ENCODE measurements around the gene MRPL23. TPM values are rescaled to one million over a fixed set of nuclear protein-coding genes. Genes with fewer than 3 reads are reported as not detected.

MRPL23 gene
- total RNA-seq (2014; rRNA removed; shearing (Covaris generic)), result 250 and 320 TPM in 2 replicates

DNA sequence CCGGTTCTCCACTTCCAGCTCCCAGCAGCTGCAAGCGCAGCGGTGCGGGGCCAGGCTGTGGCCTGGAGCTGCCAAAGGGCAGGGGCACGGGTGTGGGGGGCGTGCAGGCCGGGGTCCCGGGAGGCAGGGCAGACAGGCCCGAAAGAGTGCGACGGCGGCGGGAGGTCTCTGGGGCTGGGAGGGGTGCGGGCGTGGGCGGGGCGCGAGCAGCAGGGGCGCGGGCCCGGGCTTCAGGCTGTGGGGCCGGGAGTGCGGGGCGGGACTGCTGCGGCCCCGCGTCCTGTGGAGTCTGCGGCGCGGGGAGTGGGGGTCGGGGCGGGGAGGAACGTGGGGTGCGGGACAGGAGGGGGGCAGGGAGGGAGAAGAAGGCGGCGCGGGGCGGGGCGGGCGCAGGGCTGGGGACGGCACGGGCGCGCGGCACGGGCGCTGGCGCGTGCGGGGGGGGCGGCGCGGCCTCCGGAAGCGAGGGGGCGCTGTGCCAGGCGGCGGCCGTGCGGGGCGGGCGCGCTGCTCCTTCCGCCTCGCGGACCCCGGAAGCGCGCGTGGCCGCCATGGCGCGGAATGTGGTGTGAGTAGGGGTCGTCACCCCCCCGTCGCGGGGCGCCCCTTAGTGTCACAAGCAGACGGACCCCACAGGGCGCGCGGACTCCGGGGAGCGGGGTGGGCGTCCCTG lies at the start of gene MRPL23:
Gene MRPL23 (plus strand): TSS at position 521 of the 673 bp plus-strand sequence. CDS start 31 bp downstream, at position 552.
- in situ Hi-C loops (cut with HindIII; ENCODE audit: low sequenced_read_pairs), result no loop called here
- no peak for DNase-seq (ENCODE audit: low spot score)

DNA sequence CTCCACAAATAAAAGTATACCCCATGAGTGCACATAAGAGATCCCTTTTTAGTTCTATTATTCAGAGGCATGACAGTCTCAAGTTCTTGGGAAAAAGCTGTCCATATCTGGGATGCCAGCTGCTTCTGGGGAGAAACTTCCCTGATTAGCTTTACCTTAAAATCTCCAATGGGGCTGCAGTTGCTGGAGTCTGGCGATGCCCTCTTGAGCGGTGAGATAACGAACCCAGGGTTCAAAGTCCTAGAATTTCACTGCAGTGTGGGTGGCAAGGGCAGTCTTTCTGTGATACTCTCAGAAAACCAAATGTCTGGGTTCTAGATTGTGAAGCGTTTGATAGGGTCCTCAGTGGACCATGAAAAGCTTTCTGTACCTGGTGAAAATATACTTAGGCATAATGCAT lies 48.0 kb upstream of the MRPL23 start:
- in situ Hi-C loops (cut with HindIII; ENCODE audit: low sequenced_read_pairs), result no loop called here
- no peak for DNase-seq (ENCODE audit: low spot score)

DNA sequence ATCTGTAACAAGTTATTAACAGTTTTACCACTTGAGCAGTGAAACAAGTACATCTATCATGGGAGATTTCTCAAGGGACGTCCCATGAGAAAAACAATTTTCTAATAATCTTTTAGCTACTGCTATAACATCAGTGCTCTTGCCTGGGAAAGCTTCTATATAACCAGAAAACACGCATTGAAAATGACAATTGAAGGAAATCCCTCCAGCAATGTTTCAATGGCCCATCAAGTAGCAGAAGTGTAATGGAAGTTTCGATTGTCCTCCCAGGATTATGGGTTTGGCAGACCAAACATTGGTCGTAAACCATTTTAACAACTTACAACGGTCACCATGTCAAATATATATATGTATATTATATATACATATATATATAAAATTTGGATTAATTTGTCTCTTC lies 47.4 kb upstream of the MRPL23 start:
- in situ Hi-C loops (cut with HindIII; ENCODE audit: low sequenced_read_pairs), result no loop called here

DNA sequence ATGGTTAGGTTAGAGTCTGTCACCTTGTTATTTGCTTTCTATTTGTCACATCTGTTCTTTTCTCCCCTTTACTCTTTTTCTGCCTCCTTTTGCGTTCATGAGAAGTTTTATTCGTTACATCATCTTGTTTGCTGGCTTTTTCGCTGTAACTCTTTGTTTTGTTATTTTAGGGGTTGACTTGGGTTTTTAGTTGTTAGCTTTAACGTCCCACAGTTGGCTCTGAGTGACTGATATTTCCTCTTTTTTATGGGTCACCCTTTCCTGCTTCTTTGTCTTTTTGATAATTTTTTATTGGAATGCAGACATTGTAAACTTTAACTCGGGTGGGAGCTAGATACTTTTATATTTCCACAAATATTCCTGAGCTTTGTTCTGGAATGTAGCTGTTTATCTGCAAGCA lies 41.0 kb upstream of the MRPL23 start:
- in situ Hi-C loops (cut with HindIII; ENCODE audit: low sequenced_read_pairs), result no loop called here
- no peak for DNase-seq (ENCODE audit: low spot score)

More for the DNA sequence above, 47.4 kb upstream of the MRPL23 start:
- DNase-seq (ENCODE audit: low spot score), result no peak

- in situ Hi-C loops (cut with HindIII; ENCODE audit: low sequenced_read_pairs), result no loop called here
Measured at GRCh38 chr11:1906611-1907423, 40.3 kb upstream of the MRPL23 start.

GRCh38 chr11:1908618-1909017 lies 38.5 kb upstream of the MRPL23 start:
- in situ Hi-C loops (cut with HindIII; ENCODE audit: low sequenced_read_pairs), result no loop called here
- DNase-seq (ENCODE audit: low spot score), result no peak

More at GRCh38 chr11:1906611-1907423, 40.3 kb upstream of the MRPL23 start:
- DNase-seq (ENCODE audit: low spot score), result no peak

DNA sequence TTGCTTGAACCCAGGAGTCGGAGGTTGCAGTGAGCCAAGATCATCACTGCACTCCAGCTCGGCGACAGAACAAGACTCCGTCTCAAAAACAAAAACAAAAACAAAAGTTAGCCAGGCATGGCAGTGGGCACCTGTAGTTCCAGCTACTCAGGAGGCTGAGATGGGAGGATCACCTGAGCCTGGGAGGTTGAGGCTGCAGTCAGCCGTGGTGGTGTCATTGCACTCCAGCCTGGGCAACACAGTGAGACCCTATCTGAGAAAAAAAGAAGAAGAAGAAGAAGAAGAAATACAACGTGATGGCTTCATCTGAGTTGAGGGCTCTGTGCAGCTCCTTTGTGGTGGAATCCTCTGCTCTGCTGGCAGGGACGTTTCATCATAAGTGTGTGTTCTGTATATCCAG lies 37.6 kb upstream of the MRPL23 start:
- in situ Hi-C loops (cut with HindIII; ENCODE audit: low sequenced_read_pairs), result no loop called here

DNA sequence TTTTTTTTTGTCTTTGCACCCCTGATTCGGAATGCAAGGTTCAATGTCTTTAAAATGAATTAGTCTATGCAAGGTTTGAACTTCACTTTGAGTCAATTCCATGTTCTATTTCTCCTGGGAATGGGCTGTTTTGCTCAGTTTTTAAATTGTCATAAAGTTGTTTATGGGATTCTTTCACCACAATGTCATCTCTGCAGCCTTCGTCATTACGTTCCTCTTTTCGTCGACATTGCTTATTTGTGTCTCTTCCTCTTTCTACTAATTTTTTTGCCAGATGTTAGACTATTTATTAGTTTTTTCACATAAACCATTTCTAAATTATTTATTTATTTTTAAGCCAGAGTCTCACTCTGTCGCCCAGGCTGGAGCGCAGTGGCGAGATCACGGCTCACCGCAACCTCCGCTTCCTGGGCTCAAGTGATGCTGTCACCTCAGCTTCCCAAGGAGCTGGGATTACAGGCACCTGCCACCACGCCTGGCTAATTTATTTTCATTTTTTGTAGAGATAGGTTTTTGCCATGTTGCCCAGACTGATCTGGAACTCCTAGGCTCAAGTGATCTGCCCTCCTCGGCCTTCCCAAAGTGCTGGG lies 34.7 kb upstream of the MRPL23 start:
- in situ Hi-C loops (cut with HindIII; ENCODE audit: low sequenced_read_pairs), result no loop called here
- DNase-seq (ENCODE audit: low spot score), result no peak

More for the DNA sequence above, 37.6 kb upstream of the MRPL23 start:
- DNase-seq (ENCODE audit: low spot score), result no peak

DNA sequence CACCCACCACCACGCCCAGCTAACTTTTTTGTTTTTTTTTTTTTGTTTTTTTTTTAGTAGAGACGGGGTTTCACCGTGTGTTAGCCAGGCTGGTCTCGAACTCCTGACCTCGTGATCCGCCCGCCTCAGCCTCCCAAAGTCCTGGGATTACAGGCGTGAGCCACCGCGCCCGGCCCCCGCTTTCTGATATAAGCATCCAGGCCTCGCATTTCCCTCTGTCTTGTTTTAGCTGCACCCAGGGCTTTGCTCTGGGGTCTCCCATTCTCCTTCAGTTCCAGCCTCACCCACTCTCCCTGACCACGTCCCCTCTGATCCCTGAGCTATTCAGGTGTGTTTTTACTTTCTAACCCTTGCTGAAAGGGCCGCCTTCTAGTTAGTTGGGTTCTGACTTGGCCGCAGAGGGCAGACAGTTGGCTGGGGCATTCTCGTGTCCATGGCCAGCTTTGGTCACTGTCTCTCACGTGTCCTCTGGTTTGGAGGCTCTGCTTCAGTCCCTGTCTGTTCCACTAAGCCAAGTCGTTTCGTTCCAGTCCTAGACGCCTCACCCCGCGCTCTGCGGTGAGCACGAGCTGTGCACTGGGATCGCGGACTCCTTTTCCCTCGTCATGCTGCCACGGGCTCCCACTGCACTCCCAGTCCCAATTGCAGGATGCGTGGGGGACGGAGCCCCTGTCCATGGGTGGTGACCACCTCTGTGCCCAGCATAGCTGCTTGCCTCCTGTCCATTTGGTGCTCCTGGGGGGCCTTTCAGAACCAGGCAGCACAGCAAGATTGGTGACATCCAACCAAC lies 33.7 kb upstream of the MRPL23 start:
- in situ Hi-C loops (cut with HindIII; ENCODE audit: low sequenced_read_pairs), result no loop called here
- no peak for DNase-seq (ENCODE audit: low spot score)

- in situ Hi-C loops (cut with HindIII; ENCODE audit: low sequenced_read_pairs), result no loop called here
Measured at GRCh38 chr11:1915795-1916131, 31.4 kb upstream of the MRPL23 start.

DNA sequence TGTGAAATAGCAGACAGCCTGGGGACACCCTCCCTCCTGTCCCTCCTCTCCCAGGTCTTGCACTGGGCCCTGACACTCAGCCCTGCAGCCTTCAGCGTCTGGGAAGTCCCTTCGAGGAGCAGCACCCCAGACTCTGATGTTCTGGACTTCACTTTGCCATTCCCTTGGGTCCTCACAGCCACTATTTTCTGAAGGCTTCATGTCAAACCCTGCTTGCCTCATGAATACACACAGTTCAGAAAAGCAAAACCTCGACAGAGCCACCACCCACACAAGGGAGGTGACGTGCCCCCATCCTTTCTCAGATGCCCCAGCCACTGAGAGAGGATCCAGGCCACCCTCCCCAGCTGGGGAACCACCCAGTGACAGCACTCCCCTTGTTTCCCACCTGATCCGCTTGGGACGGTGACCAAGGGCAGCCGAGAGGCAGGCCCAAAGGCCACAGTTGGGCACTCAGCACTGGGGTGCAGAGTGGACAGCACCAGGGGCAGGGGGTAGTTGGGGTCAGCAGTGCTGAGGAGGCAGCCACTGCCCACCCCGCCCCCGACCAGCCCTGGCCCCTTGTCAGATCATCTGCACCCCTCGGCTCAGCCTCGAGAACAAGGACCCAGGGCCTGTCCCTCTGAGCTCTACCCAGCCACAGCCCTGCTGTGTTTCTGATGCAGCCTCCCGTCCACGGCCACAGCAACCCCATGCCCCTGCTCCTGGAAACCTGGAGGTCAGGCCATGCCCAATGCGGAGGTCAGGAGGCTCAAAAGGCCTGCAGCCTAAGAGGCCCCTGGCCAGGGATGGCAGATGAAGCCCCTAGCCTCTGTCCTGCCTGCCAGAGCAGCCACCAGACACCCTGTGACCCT lies 30.8 kb upstream of the MRPL23 start:
- in situ Hi-C loops (cut with HindIII; ENCODE audit: low sequenced_read_pairs), result no loop called here
- no peak for DNase-seq (ENCODE audit: low spot score)

More at GRCh38 chr11:1915795-1916131, 31.4 kb upstream of the MRPL23 start:
- no peak for DNase-seq (ENCODE audit: low spot score)

GRCh38 chr11:1916986-1917522 lies 30.1 kb upstream of the MRPL23 start:
- in situ Hi-C loops (cut with HindIII; ENCODE audit: low sequenced_read_pairs), result no loop called here
- DNase-seq (ENCODE audit: low spot score), result no peak

DNA sequence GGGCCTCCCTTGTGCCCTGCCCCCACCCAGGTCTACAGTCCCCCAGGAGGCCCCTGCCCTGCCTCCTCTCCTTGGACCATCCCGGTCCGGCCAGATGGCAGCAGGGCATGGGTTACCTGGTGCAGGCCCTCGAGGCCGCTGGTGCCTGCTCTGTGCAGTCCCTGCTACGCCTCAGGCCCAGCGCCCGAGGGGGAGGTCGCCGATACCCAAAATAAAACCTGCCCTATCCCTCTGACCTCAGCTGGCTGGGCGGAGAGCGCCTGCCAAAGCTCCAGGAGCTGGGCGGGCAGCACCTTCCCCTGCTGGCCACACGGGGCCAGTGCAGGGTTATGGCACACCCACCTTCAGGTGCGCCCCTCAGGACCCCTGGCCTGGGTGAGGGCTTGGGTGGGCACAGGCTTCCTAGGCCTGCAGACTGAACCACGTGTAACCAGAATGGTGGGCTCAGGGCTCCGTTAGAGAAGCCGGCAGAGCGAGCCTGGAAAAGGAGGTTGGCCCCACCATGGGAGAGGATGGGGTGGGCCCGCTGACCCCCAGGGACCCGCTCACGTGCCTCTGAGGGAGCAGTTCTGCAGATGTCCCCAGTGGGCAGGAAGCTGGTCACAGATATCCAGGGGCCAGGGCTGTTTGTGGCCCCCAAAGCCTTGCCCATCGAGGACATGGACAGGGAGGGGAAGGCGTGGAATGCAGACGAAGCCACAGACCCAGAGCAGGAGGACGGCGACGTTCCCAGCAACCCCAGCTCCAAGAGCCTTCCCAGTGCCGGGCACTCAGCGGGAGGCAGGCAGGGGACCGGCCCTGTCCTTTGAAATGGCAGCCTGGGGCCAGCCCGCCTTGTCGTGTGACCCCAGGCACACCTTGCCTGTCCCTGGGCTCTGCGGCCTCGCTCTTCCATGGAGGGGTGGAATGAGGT lies 29.4 kb upstream of the MRPL23 start:
- DNase-seq (ENCODE audit: low spot score), result no peak
- in situ Hi-C loops (cut with HindIII; ENCODE audit: low sequenced_read_pairs), result no loop called here

DNA sequence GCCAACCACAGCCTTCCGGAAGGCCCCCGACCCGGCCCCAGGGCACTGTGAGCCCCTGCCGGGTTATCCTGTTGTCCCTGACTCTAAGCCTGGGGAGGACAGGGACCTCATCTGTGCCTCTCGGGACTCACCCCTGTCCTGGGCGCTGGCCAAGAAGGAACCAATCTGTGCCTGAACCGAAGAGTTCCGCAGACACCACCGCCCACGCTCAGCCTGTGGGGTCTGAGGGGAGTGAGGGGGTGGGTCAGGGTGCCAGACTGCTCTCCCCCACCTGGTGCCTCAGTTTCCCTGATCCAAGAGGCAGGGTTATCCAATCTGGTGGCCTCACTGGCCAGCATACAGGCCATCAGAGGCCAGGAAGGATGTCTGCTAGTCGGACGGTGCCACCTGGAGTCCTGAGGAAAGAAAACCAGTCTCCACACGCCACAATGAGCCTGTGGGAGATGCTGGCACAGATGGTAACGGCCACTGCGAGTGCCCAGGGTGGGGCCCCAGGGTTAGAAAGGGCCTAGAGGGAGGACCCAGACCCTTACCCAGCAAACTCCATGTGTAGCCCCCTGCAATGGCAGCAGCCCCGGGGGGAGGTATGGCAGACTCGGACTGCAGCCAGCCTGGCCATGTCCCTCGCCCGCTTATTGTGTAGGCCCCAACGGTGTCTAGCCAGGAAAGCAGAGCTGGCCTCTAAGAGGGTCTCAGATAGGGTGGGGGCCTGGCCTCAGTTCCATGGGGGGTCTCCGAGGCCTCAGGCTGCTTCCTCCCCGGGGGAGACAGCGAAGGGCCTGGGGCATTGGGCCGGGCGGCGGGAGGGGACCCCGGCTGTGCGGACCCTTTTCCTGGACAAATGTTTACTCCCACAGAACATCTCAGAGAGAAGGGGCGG lies 28.5 kb upstream of the MRPL23 start:
- DNase-seq (ENCODE audit: low spot score), result no peak

GRCh38 chr11:1919391-1920127 lies 27.6 kb upstream of the MRPL23 start, which contains the start of gene TNNT3:
Gene TNNT3, plus strand, starts transcription at chr11:1919703. Its CDS starts 3,172 bp downstream, at chr11:1922875.
- in situ Hi-C loops (cut with HindIII; ENCODE audit: low sequenced_read_pairs), result no loop called here
- no peak for DNase-seq (ENCODE audit: low spot score)

More for the DNA sequence above, 28.5 kb upstream of the MRPL23 start:
- in situ Hi-C loops (cut with HindIII; ENCODE audit: low sequenced_read_pairs), result no loop called here

All from G401 (cell line).